ENCODE data around the gene SMG6.

DNA sequence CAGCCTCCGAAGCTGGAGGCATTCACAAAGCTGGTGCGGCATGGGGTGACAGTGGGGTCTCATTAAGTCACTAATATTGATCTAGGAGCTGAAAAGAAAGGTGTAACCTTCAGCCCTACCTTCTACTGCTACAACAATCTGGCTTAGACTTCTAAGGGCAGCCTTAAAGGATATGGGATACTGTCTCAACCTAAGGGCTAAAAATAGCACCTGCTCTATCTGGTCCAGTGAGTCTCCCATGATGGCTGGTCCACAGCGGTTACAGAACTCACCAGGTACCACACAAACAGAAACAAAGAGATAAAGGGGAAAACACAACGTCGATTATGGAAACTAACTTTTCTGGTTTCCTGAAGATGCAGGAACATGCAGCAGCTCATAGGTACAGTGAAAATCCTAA, 115.8 kb downstream of the SMG6 start:
- TF ChIP-seq, protein P1, sequence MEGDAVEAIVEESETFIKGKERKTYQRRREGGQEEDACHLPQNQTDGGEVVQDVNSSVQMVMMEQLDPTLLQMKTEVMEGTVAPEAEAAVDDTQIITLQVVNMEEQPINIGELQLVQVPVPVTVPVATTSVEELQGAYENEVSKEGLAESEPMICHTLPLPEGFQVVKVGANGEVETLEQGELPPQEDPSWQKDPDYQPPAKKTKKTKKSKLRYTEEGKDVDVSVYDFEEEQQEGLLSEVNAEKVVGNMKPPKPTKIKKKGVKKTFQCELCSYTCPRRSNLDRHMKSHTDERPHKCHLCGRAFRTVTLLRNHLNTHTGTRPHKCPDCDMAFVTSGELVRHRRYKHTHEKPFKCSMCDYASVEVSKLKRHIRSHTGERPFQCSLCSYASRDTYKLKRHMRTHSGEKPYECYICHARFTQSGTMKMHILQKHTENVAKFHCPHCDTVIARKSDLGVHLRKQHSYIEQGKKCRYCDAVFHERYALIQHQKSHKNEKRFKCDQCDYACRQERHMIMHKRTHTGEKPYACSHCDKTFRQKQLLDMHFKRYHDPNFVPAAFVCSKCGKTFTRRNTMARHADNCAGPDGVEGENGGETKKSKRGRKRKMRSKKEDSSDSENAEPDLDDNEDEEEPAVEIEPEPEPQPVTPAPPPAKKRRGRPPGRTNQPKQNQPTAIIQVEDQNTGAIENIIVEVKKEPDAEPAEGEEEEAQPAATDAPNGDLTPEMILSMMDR (IDR thresholded peaks at IDR 0.05; ENCODE audit: poor library complexity) = no peak
- TF ChIP-seq EZH2 (IDR thresholded peaks at IDR 0.05; ENCODE audit: borderline replicate concordance) = no peak
- TF ChIP-seq EZH2phosphoT487 (IDR thresholded peaks at IDR 0.05; ENCODE audit: low read depth, severe bottlenecking, unreplicated experiment) = no peak

Measured in hepatocyte (in vitro differentiated cells).